T-helper 1 cell treated with Interleukin-12 subunit alpha and Interleukin-12 subunit beta and Interleukin-4 antibody, amounts not matched to agents 30 μg/mL and 1 μg/mL, for 36 hours (primary cell): ENCODE results near the gene C16orf86.
A peak's percentile ranks its signal among the peaks of the same experiment; 100 is the strongest.

Experiments
- H3K27ac Mint-ChIP-seq: one replicate; pipeline ENCODE4 v1.8.0; 2021; ENCODE audit warnings: mild to moderate bottlenecking, mixed read lengths
- H3K27me3 Mint-ChIP-seq: one replicate; pipeline ENCODE4 v1.8.0; 2021; ENCODE audit warnings: low read depth, mixed read lengths
- H3K36me3 Mint-ChIP-seq: one replicate; pipeline ENCODE4 v1.8.0; 2021; ENCODE audit warnings: low read depth, mixed read lengths
- H3K4me1 Mint-ChIP-seq: one replicate; pipeline ENCODE4 v1.8.0; 2021; ENCODE audit warnings: low read depth, mixed read lengths
- H3K4me3 Mint-ChIP-seq: one replicate; pipeline ENCODE4 v1.8.0; 2021; ENCODE audit warnings: mild to moderate bottlenecking, moderate library complexity, mixed read lengths
- H3K9me3 Mint-ChIP-seq: one replicate; pipeline ENCODE4 v1.8.0; 2021; ENCODE audit warnings: mixed read lengths

C16orf86 gene

GRCh38 chr16:67649494-67649931, 17.1 kb upstream of the C16orf86 start:
- H3K36me3 Mint-ChIP-seq, result peaks cover 25% of the 10 kb centered on the region
- no peak overlapping the region for H3K4me3 Mint-ChIP-seq
- H3K27ac Mint-ChIP-seq, result no peak overlapping the region

GRCh38 chr16:67650023-67650422, 16.6 kb upstream of the C16orf86 start:
- no peaks in the 10 kb centered on the region for H3K9me3 Mint-ChIP-seq
- H3K4me1 Mint-ChIP-seq, result peaks cover 11% of the 10 kb centered on the region
- no peaks in the 10 kb centered on the region for H3K27me3 Mint-ChIP-seq
- peaks cover 25% of the 10 kb centered on the region for H3K36me3 Mint-ChIP-seq
- peak overlapping the region; percentile 10 for H3K27ac Mint-ChIP-seq
- peak overlapping the region; percentile 2 for H3K4me3 Mint-ChIP-seq

More at GRCh38 chr16:67649494-67649931, 17.1 kb upstream of the C16orf86 start:
- H3K9me3 Mint-ChIP-seq, result no peaks in the 10 kb centered on the region
- H3K4me1 Mint-ChIP-seq, result peaks cover 12% of the 10 kb centered on the region
- no peaks in the 10 kb centered on the region for H3K27me3 Mint-ChIP-seq

GRCh38 chr16:67651039-67651438, 15.6 kb upstream of the C16orf86 start:
- H3K4me3 Mint-ChIP-seq, result no peak overlapping the region
- peaks cover 30% of the 10 kb centered on the region for H3K36me3 Mint-ChIP-seq
- H3K27me3 Mint-ChIP-seq, result no peaks in the 10 kb centered on the region
- no peaks in the 10 kb centered on the region for H3K9me3 Mint-ChIP-seq
- peaks cover 10% of the 10 kb centered on the region for H3K4me1 Mint-ChIP-seq
- H3K27ac Mint-ChIP-seq, result no peak overlapping the region

GRCh38 chr16:67651847-67652246, 14.8 kb upstream of the C16orf86 start:
- Mint-ChIP-seq H3K4me3 (peak overlapping the region; percentile 14), H3K27me3 (no peaks in the 10 kb centered on the region), H3K9me3 (no peaks in the 10 kb centered on the region), H3K36me3 (peaks cover 28% of the 10 kb centered on the region), H3K27ac (no peak overlapping the region), H3K4me1 (peaks cover 7% of the 10 kb centered on the region)

GRCh38 chr16:67652578-67653127, 14.0 kb upstream of the C16orf86 start:
- Mint-ChIP-seq H3K4me3 (no peak overlapping the region), H3K27ac (no peak overlapping the region), H3K4me1 (peaks cover 7% of the 10 kb centered on the region), H3K36me3 (peaks cover 28% of the 10 kb centered on the region), H3K27me3 (no peaks in the 10 kb centered on the region), H3K9me3 (no peaks in the 10 kb centered on the region)

GRCh38 chr16:67653128-67653788, 13.4 kb upstream of the C16orf86 start:
- no peaks in the 10 kb centered on the region for H3K27me3 Mint-ChIP-seq
- H3K4me1 Mint-ChIP-seq, result peaks cover 7% of the 10 kb centered on the region
- H3K36me3 Mint-ChIP-seq, result peaks cover 31% of the 10 kb centered on the region
- no peak overlapping the region for H3K27ac Mint-ChIP-seq
- no peak overlapping the region for H3K4me3 Mint-ChIP-seq
- H3K9me3 Mint-ChIP-seq, result no peaks in the 10 kb centered on the region

- Mint-ChIP-seq H3K27ac (no peak overlapping the region), H3K4me3 (no peak overlapping the region), H3K36me3 (peaks cover 31% of the 10 kb centered on the region), H3K4me1 (peaks cover 10% of the 10 kb centered on the region), H3K9me3 (no peaks in the 10 kb centered on the region), H3K27me3 (no peaks in the 10 kb centered on the region)
These were observed 12.7 kb upstream of the C16orf86 start for GRCh38 chr16:67653789-67654402.

GRCh38 chr16:67654403-67654911, 12.2 kb upstream of the C16orf86 start:
- H3K36me3 Mint-ChIP-seq, result peaks cover 31% of the 10 kb centered on the region
- no peaks in the 10 kb centered on the region for H3K9me3 Mint-ChIP-seq
- H3K27ac Mint-ChIP-seq, result no peak overlapping the region
- H3K4me1 Mint-ChIP-seq, result peaks cover 14% of the 10 kb centered on the region
- no peaks in the 10 kb centered on the region for H3K27me3 Mint-ChIP-seq
- no peak overlapping the region for H3K4me3 Mint-ChIP-seq

GRCh38 chr16:67655363-67655762, 11.3 kb upstream of the C16orf86 start:
- Mint-ChIP-seq H3K27ac (peak overlapping the region; percentile 3), H3K27me3 (no peaks in the 10 kb centered on the region), H3K36me3 (peaks cover 25% of the 10 kb centered on the region), H3K9me3 (no peaks in the 10 kb centered on the region), H3K4me3 (no peak overlapping the region), H3K4me1 (peaks cover 12% of the 10 kb centered on the region)

GRCh38 chr16:67656344-67657016, 10.1 kb upstream of the C16orf86 start:
- H3K36me3 Mint-ChIP-seq, result peaks cover 19% of the 10 kb centered on the region
- H3K4me3 Mint-ChIP-seq, result no peak overlapping the region

GRCh38 chr16:67657017-67657608, 9.5 kb upstream of the C16orf86 start:
- Mint-ChIP-seq H3K4me3 (no peak overlapping the region), H3K9me3 (no peaks in the 10 kb centered on the region), H3K27me3 (no peaks in the 10 kb centered on the region), H3K27ac (no peak overlapping the region), H3K4me1 (peaks cover 16% of the 10 kb centered on the region), H3K36me3 (peaks cover 12% of the 10 kb centered on the region)

More at GRCh38 chr16:67656344-67657016, 10.1 kb upstream of the C16orf86 start:
- Mint-ChIP-seq H3K27me3 (no peaks in the 10 kb centered on the region), H3K27ac (no peak overlapping the region), H3K9me3 (no peaks in the 10 kb centered on the region), H3K4me1 (peaks cover 17% of the 10 kb centered on the region)

GRCh38 chr16:67657751-67658518, 8.7 kb upstream of the C16orf86 start:
- peaks cover 14% of the 10 kb centered on the region for H3K4me1 Mint-ChIP-seq
- H3K27me3 Mint-ChIP-seq, result no peaks in the 10 kb centered on the region
- peaks cover 11% of the 10 kb centered on the region for H3K36me3 Mint-ChIP-seq
- H3K9me3 Mint-ChIP-seq, result no peaks in the 10 kb centered on the region
- H3K27ac Mint-ChIP-seq, result peak overlapping the region; percentile 63
- no peak overlapping the region for H3K4me3 Mint-ChIP-seq

GRCh38 chr16:67658849-67659674, 7.6 kb upstream of the C16orf86 start:
- Mint-ChIP-seq H3K9me3 (no peaks in the 10 kb centered on the region), H3K27ac (peak overlapping the region; percentile 73), H3K36me3 (peaks cover 9% of the 10 kb centered on the region), H3K27me3 (no peaks in the 10 kb centered on the region), H3K4me1 (peaks cover 15% of the 10 kb centered on the region), H3K4me3 (peak overlapping the region; percentile 94)
